PFSK-1 (cell line): Measurements from ENCODE around the gene IQGAP2.

Source experiments
- FOXP2 ChIP-seq: optimal IDR thresholded peaks from 2 replicates; pipeline ENCODE3; 2011; ENCODE audit warnings: borderline replicate concordance, control low read depth, inconsistent platforms; ENCODE audit not compliant: insufficient read depth; ENCODE audit errors: extremely low read length, extremely low read depth
- POLR2AphosphoS5 ChIP-seq: IDR thresholded peaks from 2 replicates; pipeline ENCODE4 v1.6.1; 2012; ENCODE audit warnings: low read depth, mild to moderate bottlenecking, control low read depth, low read length, moderate library complexity
- SIN3A ChIP-seq: IDR thresholded peaks from 2 replicates; pipeline ENCODE4 v1.6.1; 2012; ENCODE audit warnings: mild to moderate bottlenecking, low read length, moderate library complexity, borderline replicate concordance; ENCODE audit not compliant: insufficient read depth
- TAF1 ChIP-seq: IDR thresholded peaks from 2 replicates; pipeline ENCODE4 v1.6.1; 2012; ENCODE audit warnings: low read length, control low read depth, borderline replicate concordance; ENCODE audit not compliant: insufficient read depth
- TF ChIP-seq, protein P1 (sequence below), 2 experiments: IDR thresholded peaks; 2 replicates each; pipeline versions ENCODE4 v1.6.1 to v1.8.0; 2011 to 2012; ENCODE audit warnings: low read depth in 2 of 2, low read length in 2 of 2, control low read depth in 1 of 2, inconsistent platforms in 1 of 2, mild to moderate bottlenecking in 1 of 2, moderate library complexity in 1 of 2; ENCODE audit not compliant: insufficient read depth in 1 of 2

Gene IQGAP2

DNA sequence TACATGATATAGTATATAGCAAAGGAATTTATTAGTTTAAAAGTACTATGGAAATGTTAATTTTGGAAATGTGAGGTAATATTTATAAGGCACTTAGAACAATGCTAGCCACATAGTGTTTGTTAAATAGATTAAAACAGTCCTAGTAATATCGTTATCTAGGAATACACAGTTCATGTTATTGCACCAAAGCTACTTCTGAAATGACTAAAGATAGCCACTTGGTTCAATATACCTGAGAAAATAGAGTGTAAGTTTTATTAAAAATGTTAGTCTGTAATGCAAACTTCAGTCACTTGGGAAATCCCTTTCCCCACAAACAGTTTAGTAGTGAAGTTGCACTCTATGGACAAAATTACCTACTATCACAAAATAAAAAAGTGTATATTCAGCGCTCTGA lies 297.5 kb downstream of the IQGAP2 start:
- TF ChIP-seq POLR2AphosphoS5 (no peak), TAF1 (no peak), SIN3A (no peak), FOXP2 (no peak)
- TF ChIP-seq, protein P1, sequence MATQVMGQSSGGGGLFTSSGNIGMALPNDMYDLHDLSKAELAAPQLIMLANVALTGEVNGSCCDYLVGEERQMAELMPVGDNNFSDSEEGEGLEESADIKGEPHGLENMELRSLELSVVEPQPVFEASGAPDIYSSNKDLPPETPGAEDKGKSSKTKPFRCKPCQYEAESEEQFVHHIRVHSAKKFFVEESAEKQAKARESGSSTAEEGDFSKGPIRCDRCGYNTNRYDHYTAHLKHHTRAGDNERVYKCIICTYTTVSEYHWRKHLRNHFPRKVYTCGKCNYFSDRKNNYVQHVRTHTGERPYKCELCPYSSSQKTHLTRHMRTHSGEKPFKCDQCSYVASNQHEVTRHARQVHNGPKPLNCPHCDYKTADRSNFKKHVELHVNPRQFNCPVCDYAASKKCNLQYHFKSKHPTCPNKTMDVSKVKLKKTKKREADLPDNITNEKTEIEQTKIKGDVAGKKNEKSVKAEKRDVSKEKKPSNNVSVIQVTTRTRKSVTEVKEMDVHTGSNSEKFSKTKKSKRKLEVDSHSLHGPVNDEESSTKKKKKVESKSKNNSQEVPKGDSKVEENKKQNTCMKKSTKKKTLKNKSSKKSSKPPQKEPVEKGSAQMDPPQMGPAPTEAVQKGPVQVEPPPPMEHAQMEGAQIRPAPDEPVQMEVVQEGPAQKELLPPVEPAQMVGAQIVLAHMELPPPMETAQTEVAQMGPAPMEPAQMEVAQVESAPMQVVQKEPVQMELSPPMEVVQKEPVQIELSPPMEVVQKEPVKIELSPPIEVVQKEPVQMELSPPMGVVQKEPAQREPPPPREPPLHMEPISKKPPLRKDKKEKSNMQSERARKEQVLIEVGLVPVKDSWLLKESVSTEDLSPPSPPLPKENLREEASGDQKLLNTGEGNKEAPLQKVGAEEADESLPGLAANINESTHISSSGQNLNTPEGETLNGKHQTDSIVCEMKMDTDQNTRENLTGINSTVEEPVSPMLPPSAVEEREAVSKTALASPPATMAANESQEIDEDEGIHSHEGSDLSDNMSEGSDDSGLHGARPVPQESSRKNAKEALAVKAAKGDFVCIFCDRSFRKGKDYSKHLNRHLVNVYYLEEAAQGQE (IDR thresholded peaks at IDR 0.05; ENCODE audit: insufficient read depth in 1 of 2, low read depth in 2 of 2, low read length in 2 of 2), result no peak

- TF ChIP-seq FOXP2 (peak; percentile 67), SIN3A (no peak)
Measured at GRCh38 chr5:76701298-76701697, 298.2 kb downstream of the IQGAP2 start.

DNA sequence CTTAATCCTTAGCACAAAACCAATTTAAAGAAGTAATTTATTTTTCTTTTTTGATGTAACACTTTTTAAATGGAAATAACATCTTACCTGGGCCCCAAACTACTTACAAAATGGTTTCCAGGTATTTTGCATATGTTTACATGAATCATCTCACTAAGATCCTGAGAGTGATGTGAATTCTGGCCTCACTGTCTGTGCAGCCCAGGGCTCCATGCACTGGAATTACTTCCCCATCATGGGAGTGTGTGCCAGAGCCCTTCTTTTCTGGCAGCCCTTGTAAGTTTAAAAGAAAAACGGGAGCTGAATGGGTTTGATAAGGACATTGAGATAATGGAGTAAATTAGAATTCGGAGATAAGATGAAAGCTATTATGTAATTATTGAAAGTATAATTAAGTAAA lies 300.6 kb downstream of the IQGAP2 start:
- TF ChIP-seq SIN3A (no peak), TAF1 (no peak), FOXP2 (no peak), POLR2AphosphoS5 (no peak)
- TF ChIP-seq, protein P1 (IDR thresholded peaks at IDR 0.05; ENCODE audit: insufficient read depth in 1 of 2, low read depth in 2 of 2, low read length in 2 of 2), result no peak

- TF ChIP-seq TAF1 (no peak), FOXP2 (no peak), POLR2AphosphoS5 (no peak), SIN3A (no peak)
- TF ChIP-seq, protein P1 (IDR thresholded peaks at IDR 0.05; ENCODE audit: insufficient read depth in 1 of 2, low read depth in 2 of 2, low read length in 2 of 2), result no peak
Measured at GRCh38 chr5:76704131-76704663, 301.1 kb downstream of the IQGAP2 start.

GRCh38 chr5:76705574-76705973 lies 302.5 kb downstream of the IQGAP2 start:
- TF ChIP-seq, protein P1 (IDR thresholded peaks at IDR 0.05; ENCODE audit: insufficient read depth in 1 of 2, low read depth in 2 of 2, low read length in 2 of 2), result no peak
- TF ChIP-seq SIN3A, result no peak
- TF ChIP-seq FOXP2, result no peak
- TF ChIP-seq TAF1, result no peak
- no peak for TF ChIP-seq POLR2AphosphoS5
